GM12864 (cell line): ENCODE measurements around the gene CLK1.

Source experiments
- DNase-seq: peaks from one replicate; pipeline ENCODE4 v3.0.0-alpha.2; 2011; ENCODE audit warnings: low read depth
- H3K4me3 ChIP-seq: 2 replicates; pipeline ENCODE4 v1.5.1; 2011; ENCODE audit warnings: mild to moderate bottlenecking, low read depth, low read length, control low read depth
- CTCF ChIP-seq: IDR thresholded peaks from 2 replicates; pipeline ENCODE4 v1.5.1; 2011; ENCODE audit warnings: low read depth, mild to moderate bottlenecking, moderate library complexity, low read length, control low read depth, inconsistent platforms; ENCODE audit errors: missing control alignments

CLK1 gene

DNA sequence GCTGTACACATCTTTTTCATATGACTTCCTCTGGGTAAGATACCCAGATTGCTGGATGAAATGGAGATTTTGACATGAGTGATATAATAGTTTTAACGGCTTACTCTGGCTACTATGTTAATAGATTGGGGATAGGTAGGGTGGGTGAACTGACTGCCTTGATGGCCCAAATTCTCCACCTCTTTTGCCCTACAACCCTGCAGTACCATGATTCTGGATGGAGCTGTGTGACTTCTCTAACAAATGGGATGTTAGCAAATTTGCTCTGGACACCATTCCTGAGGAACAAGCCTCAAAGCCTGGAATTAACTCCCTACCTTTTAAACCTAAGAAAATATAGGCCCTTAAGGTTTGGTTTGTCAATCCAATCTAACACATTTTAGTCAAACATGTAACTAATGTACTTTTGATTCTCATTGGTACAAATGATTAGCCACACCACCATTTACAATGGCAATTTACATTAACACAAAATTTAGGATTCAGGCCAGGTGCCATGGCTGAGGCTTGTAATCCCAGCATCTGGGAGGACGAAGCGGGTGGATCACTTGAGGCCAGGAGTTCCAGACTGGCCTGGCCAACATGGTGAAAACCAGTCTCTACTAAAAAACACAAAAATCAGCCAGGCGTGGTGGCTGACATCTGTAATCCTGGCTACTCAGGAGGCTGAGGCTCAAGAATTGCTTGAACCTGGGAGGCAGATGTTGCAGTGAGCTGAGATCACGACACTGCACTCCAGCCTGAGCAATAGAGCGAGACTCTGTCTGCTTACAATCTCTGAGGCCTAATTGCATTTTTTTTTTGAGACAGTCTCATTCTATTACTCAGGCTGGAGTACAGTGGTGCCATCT, 12.8 kb downstream of the CLK1 start:
- no peak for TF ChIP-seq CTCF
- no peak for DNase-seq
- no peak overlapping the region for H3K4me3 ChIP-seq

GRCh38 chr2:200850512-200851256, 13.8 kb downstream of the CLK1 start:
- no peak for DNase-seq
- H3K4me3 ChIP-seq, result no peak overlapping the region
- no peak for TF ChIP-seq CTCF

DNA sequence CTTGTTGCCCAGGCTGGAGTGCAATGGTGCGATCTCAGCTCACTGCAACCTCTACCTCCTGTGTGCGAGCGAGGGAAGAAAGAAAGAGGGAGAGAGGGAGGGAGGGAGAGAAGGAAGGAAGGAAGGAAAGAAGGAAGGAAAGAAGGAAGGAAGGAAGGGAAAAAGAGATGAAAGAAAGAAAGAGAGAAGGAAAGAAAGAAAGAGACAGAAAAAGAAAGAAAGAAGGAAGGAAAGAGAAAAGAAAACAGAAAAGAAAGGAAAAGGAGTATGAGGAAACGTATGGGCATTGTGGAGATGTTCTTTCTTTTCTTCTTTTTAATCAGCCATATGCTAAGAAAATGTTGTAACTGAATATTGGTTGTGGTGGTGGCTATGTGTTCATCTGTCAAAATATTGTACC, 16.5 kb downstream of the CLK1 start:
- TF ChIP-seq CTCF, result no peak
- no peak for DNase-seq
- no peak overlapping the region for H3K4me3 ChIP-seq

DNA sequence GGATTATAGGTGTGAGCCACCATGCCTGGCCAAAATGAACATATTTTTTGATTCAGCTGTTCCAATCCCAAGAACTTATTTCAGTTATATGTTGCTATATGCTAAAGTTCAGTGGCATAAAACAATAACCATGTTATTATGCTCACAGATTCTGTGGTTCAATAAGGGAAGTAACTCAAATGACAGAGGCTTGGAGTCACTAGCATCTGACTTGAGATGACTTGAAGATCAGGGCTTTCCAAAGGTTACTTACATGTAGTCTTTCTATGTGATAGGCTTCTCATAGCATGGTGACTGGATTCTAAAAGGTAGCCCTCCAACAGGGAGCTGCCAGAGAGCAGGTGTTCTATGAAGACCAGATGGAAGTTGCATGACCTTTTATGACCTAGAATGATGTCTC, 17.2 kb downstream of the CLK1 start:
- DNase-seq, result no peak
- no peak overlapping the region for H3K4me3 ChIP-seq
- no peak for TF ChIP-seq CTCF

- no peak for TF ChIP-seq CTCF
- no peak for DNase-seq
- no peak overlapping the region for H3K4me3 ChIP-seq
Measured at GRCh38 chr2:200845669-200846325, 18.7 kb downstream of the CLK1 start.

- no peak overlapping the region for H3K4me3 ChIP-seq
- no peak for TF ChIP-seq CTCF
- no peak for DNase-seq
Measured at GRCh38 chr2:200845194-200845593, 19.3 kb downstream of the CLK1 start.
